H9 (cell line): Measurements from ENCODE around the gene ORM2. TPM values are rescaled to one million over a fixed set of nuclear protein-coding genes. Genes with fewer than 3 reads are reported as not detected.

Experiments used
- DNase-seq: peaks from one replicate; pipeline ENCODE4 v3.0.0-alpha.2; 2017
- H2AFZ ChIP-seq: one replicate; pipeline ENCODE4 v1.6.1; 2013; ENCODE audit warnings: mild to moderate bottlenecking, low read length, control low read depth, moderate library complexity
- H2AK5ac ChIP-seq: 2 replicates; pipeline ENCODE4 v1.6.1; 2013; ENCODE audit warnings: low read length, control low read depth, mixed read lengths; ENCODE audit not compliant: insufficient read length
- H2BK120ac ChIP-seq: one replicate; pipeline ENCODE4 v1.6.1; 2013; ENCODE audit warnings: low read depth, mild to moderate bottlenecking, low read length, control low read depth, inconsistent platforms; ENCODE audit not compliant: poor library complexity, severe bottlenecking
- H2BK12ac ChIP-seq: 2 replicates; pipeline ENCODE4 v1.6.1; 2013; ENCODE audit warnings: low read length, control low read depth, mixed read lengths, low read depth; ENCODE audit not compliant: insufficient read length
- H2BK15ac ChIP-seq: 2 replicates; pipeline ENCODE4 v1.6.1; 2013; ENCODE audit warnings: low read depth, low read length, control low read depth
- H2BK20ac ChIP-seq: one replicate; pipeline ENCODE4 v1.6.1; 2013; ENCODE audit warnings: low read depth, mild to moderate bottlenecking, low read length, control low read depth, inconsistent platforms; ENCODE audit not compliant: poor library complexity, severe bottlenecking
- H2BK5ac ChIP-seq: 2 replicates; pipeline ENCODE4 v1.6.1; 2013; ENCODE audit warnings: low read length, control low read depth, mixed read lengths; ENCODE audit not compliant: insufficient read length
- H3K14ac ChIP-seq: 2 replicates; pipeline ENCODE4 v1.6.1; 2013; ENCODE audit warnings: low read length, control low read depth; ENCODE audit not compliant: insufficient read depth
- H3K18ac ChIP-seq: 2 replicates; pipeline ENCODE4 v1.6.1; 2013; ENCODE audit warnings: low read depth, mild to moderate bottlenecking, mixed read lengths, low read length, control low read depth; ENCODE audit not compliant: insufficient read length
- H3K23ac ChIP-seq: 2 replicates; pipeline ENCODE4 v1.6.1; 2013; ENCODE audit warnings: low read length, control low read depth, mixed read lengths, low read depth; ENCODE audit not compliant: insufficient read length
- H3K23me2 ChIP-seq: 2 replicates; pipeline ENCODE4 v1.6.1; 2013; ENCODE audit warnings: low read depth, mild to moderate bottlenecking, mixed read lengths, low read length, control low read depth; ENCODE audit not compliant: insufficient read length, poor library complexity, severe bottlenecking
- H3K27ac ChIP-seq: 2 replicates; pipeline ENCODE4 v1.5.1; 2013; ENCODE audit warnings: low read length, control low read depth, mixed read lengths, low read depth; ENCODE audit not compliant: insufficient read length
- H3K27me3 ChIP-seq: 2 replicates; pipeline ENCODE4 v1.6.1; 2013; ENCODE audit warnings: low read length, control low read depth, inconsistent platforms; ENCODE audit not compliant: insufficient read depth
- H3K4ac ChIP-seq: 2 replicates; pipeline ENCODE4 v1.6.1; 2013; ENCODE audit warnings: low read depth, mild to moderate bottlenecking, control low read depth, inconsistent platforms, low read length, moderate library complexity
- H3K4me1 ChIP-seq: 2 replicates; pipeline ENCODE4 v1.6.1; 2013; ENCODE audit warnings: low read length, control low read depth, inconsistent platforms; ENCODE audit not compliant: insufficient read depth
- H3K4me2 ChIP-seq: 2 replicates; pipeline ENCODE4 v1.6.1; 2013; ENCODE audit warnings: low read length, control low read depth, mixed read lengths; ENCODE audit not compliant: insufficient read length, insufficient read depth
- H3K56ac ChIP-seq: 2 replicates; pipeline ENCODE4 v1.6.1; 2013; ENCODE audit warnings: low read depth, mild to moderate bottlenecking, mixed read lengths, low read length, control low read depth; ENCODE audit not compliant: insufficient read length
- H3K79me1 ChIP-seq: 2 replicates; pipeline ENCODE4 v1.6.1; 2013; ENCODE audit warnings: low read depth, mild to moderate bottlenecking, moderate library complexity, low read length, control low read depth, inconsistent platforms; ENCODE audit not compliant: insufficient read depth, poor library complexity, severe bottlenecking
- H3K79me2 ChIP-seq: 2 replicates; pipeline ENCODE4 v1.6.1; 2013; ENCODE audit warnings: low read length, control low read depth, inconsistent platforms; ENCODE audit not compliant: insufficient read depth
- H3K9ac ChIP-seq: 2 replicates; pipeline ENCODE4 v1.6.1; 2013; ENCODE audit warnings: low read length, control low read depth, mixed read lengths; ENCODE audit not compliant: insufficient read length; ENCODE audit errors: extremely low read depth
- H3K9me3 ChIP-seq: one replicate; pipeline ENCODE4 v1.6.1; 2013; ENCODE audit warnings: low read depth, low read length, inconsistent platforms; ENCODE audit not compliant: control insufficient read depth
- H3T11ph ChIP-seq: one replicate; pipeline ENCODE4 v1.6.1; 2013; ENCODE audit warnings: mild to moderate bottlenecking, low read length, control low read depth, inconsistent platforms
- H4K20me1 ChIP-seq: one replicate; pipeline ENCODE4 v1.6.1; 2013; ENCODE audit not compliant: control insufficient read depth, insufficient read length, insufficient read depth
- H4K5ac ChIP-seq: 2 replicates; pipeline ENCODE4 v1.6.1; 2013; ENCODE audit warnings: low read depth, mild to moderate bottlenecking, mixed read lengths, low read length, control low read depth; ENCODE audit not compliant: insufficient read length
- H4K8ac ChIP-seq: replicated peaks from 2 replicates; pipeline ENCODE4 v1.6.1; 2013; ENCODE audit warnings: low read length, control low read depth, mixed read lengths, low read depth; ENCODE audit not compliant: insufficient read length
- H4K91ac ChIP-seq: 2 replicates; pipeline ENCODE4 v1.6.1; 2013; ENCODE audit warnings: low read depth, mild to moderate bottlenecking, moderate library complexity, mixed read lengths, low read length, control low read depth; ENCODE audit not compliant: insufficient read length
- H3K27ac Mint-ChIP-seq, 3 experiments: 2 replicates in 2 of 3; 3 replicates in 1 of 3; pipeline ENCODE4 v1.8.0; 2020 to 2021; ENCODE audit warnings: mixed read lengths in 3 of 3, mild to moderate bottlenecking in 1 of 3, moderate library complexity in 1 of 3
- H3K27me3 Mint-ChIP-seq: 2 replicates; pipeline ENCODE4 v1.8.0; 2021; ENCODE audit warnings: low read depth, mild to moderate bottlenecking, moderate library complexity, mixed read lengths
- H3K36me3 Mint-ChIP-seq, 3 experiments: 2 replicates in 2 of 3; 3 replicates in 1 of 3; pipeline ENCODE4 v1.8.0; 2020 to 2021; ENCODE audit warnings: low read depth in 3 of 3, mixed read lengths in 3 of 3; ENCODE audit not compliant: insufficient read depth in 1 of 3
- H3K4me1 Mint-ChIP-seq, 2 experiments: 2 replicates each; pipeline ENCODE4 v1.8.0; 2020; ENCODE audit warnings: mixed read lengths in 2 of 2
- H3K4me3 Mint-ChIP-seq, 2 experiments: 2 replicates in 1 of 2; 3 replicates in 1 of 2; pipeline ENCODE4 v1.8.0; 2020 to 2021; ENCODE audit warnings: mild to moderate bottlenecking in 2 of 2, mixed read lengths in 2 of 2, moderate library complexity in 1 of 2
- H3K9me3 Mint-ChIP-seq, 2 experiments: 2 replicates in 1 of 2; 3 replicates in 1 of 2; pipeline ENCODE4 v1.8.0; 2020; ENCODE audit warnings: mild to moderate bottlenecking in 2 of 2, mixed read lengths in 2 of 2, moderate library complexity in 1 of 2
- WGBS: extraction: QIAGEN DNeasy Blood & Tissue Kit; methylation state at CpG from one replicate; pipeline ENCODE4 v1.1.7; 2013; ENCODE audit warnings: missing lambda C conversion rate, low lambda C conversion rate, mixed read lengths; ENCODE audit not compliant: insufficient read length; ENCODE audit errors: extremely low coverage; 5-methylcytosine and 5-hydroxymethylcytosine counted together
- total RNA-seq: library from RNA; stranded (reverse); gene quantifications from 2 replicates; pipeline ENCODE4 v1.2.1, GENCODE V29; 2021
- TF ChIP-seq, protein P1 (sequence below): fragments of 200-600 bp; sonication (generic); conservative IDR thresholded peaks from 3 replicates; pipeline ENCODE4 v1.8.0; 2021; ENCODE audit warnings: antibody characterized with exemption, mild to moderate bottlenecking

Gene ORM2
- total RNA-seq, 1 experiment from 2014 or later, result 1.2 TPM

GRCh38 chr9:114335745-114336144 is 6.1 kb downstream of the ORM2 start:
- Histone ChIP-seq H3K9ac (no peak overlapping the region), H2BK120ac (no peak overlapping the region), H3K14ac (no peak overlapping the region), H4K5ac (no peak overlapping the region), H4K20me1 (no peaks in the 10 kb centered on the region), H3K18ac (no peak overlapping the region), H2AK5ac (no peak overlapping the region), H3K79me2 (no peaks in the 10 kb centered on the region), H3K27me3 (no peaks in the 10 kb centered on the region), H4K91ac (no peak overlapping the region), H2BK12ac (no peak overlapping the region), H2BK5ac (no peak overlapping the region), H3K4me2 (no peak overlapping the region), H3K56ac (no peak overlapping the region), H3K9me3 (no peaks in the 10 kb centered on the region), H2BK20ac (no peak overlapping the region), H3K79me1 (no peaks in the 10 kb centered on the region), H3K4me1 (no peaks in the 10 kb centered on the region), H2AFZ (no peak overlapping the region), H4K8ac (no peak overlapping the region), H2BK15ac (no peak overlapping the region), H3K23ac (no peak overlapping the region), H3K4ac (no peak overlapping the region), H3T11ph (no peak overlapping the region), H3K23me2 (no peaks in the 10 kb centered on the region), H3K27ac (no peak overlapping the region)
- H3K27me3 Mint-ChIP-seq, result peaks cover 4% of the 10 kb centered on the region
- WGBS, result no CpG with 5 or more reads among the region's 2 CpGs
- no peak overlapping the region; a peak in 1 of 7 replicates for H3K27ac Mint-ChIP-seq
- no peak overlapping the region for H3K4me3 Mint-ChIP-seq
- H3K9me3 Mint-ChIP-seq, result no peaks in the 10 kb centered on the region; a peak in 1 of 5 replicates
- DNase-seq, result no peak
- 0 out of 4 replicates have a peak, but pooled peaks cover 0 to 2% of the 10 kb centered on the region in 2 experiments for H3K4me1 Mint-ChIP-seq
- TF ChIP-seq, protein P1, sequence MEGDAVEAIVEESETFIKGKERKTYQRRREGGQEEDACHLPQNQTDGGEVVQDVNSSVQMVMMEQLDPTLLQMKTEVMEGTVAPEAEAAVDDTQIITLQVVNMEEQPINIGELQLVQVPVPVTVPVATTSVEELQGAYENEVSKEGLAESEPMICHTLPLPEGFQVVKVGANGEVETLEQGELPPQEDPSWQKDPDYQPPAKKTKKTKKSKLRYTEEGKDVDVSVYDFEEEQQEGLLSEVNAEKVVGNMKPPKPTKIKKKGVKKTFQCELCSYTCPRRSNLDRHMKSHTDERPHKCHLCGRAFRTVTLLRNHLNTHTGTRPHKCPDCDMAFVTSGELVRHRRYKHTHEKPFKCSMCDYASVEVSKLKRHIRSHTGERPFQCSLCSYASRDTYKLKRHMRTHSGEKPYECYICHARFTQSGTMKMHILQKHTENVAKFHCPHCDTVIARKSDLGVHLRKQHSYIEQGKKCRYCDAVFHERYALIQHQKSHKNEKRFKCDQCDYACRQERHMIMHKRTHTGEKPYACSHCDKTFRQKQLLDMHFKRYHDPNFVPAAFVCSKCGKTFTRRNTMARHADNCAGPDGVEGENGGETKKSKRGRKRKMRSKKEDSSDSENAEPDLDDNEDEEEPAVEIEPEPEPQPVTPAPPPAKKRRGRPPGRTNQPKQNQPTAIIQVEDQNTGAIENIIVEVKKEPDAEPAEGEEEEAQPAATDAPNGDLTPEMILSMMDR, result no peak
- H3K36me3 Mint-ChIP-seq, result peaks cover 32 to 47% (median 39%) of the 10 kb centered on the region in 3 experiments; a peak in 6 of 7 replicates
